Endothelial cell (in vitro differentiated cells): ENCODE results near the gene HBS1L. TPM values are rescaled to one million over a fixed set of nuclear protein-coding genes. Genes with fewer than 3 reads are reported as not detected.
A peak's percentile ranks its signal among the peaks of the same experiment; 100 is the strongest.

ENCODE experiments used
- DNase-seq: peaks from one replicate; pipeline ENCODE4 v3.0.0; 2021; ENCODE audit warnings: low spot score
- H3K27ac Mint-ChIP-seq: one replicate; pipeline ENCODE4 v1.8.0; 2021; ENCODE audit warnings: mixed read lengths, inconsistent platforms; ENCODE audit not compliant: unreplicated experiment
- H3K27me3 Mint-ChIP-seq: one replicate; pipeline ENCODE4 v1.8.0; 2021; ENCODE audit warnings: mild to moderate bottlenecking, moderate library complexity, mixed read lengths, inconsistent platforms; ENCODE audit not compliant: unreplicated experiment
- H3K36me3 Mint-ChIP-seq: one replicate; pipeline ENCODE4 v1.8.0; 2021; ENCODE audit warnings: mild to moderate bottlenecking, low read depth, mixed read lengths, inconsistent platforms; ENCODE audit not compliant: unreplicated experiment
- H3K4me1 Mint-ChIP-seq: one replicate; pipeline ENCODE4 v1.8.0; 2021; ENCODE audit warnings: mild to moderate bottlenecking, mixed read lengths, inconsistent platforms; ENCODE audit not compliant: unreplicated experiment
- H3K4me3 Mint-ChIP-seq: one replicate; pipeline ENCODE4 v1.8.0; 2021; ENCODE audit warnings: mild to moderate bottlenecking, mixed read lengths, inconsistent platforms; ENCODE audit not compliant: unreplicated experiment
- H3K9me3 Mint-ChIP-seq: one replicate; pipeline ENCODE4 v1.8.0; 2021; ENCODE audit warnings: mixed read lengths, inconsistent platforms; ENCODE audit not compliant: unreplicated experiment
- CTCF ChIP-seq: fragments of 200-600 bp; sonication (generic); IDR thresholded peaks from one replicate; pipeline ENCODE4 v1.5.0; 2021; ENCODE audit warnings: antibody characterized with exemption; ENCODE audit not compliant: unreplicated experiment
- total RNA-seq: library from RNA; stranded (reverse); fragmentation: NEBNext Ultra II Directional; extraction: Animal tissue kit (Norgen Biotek cat#: 25700); gene quantifications from one replicate; pipeline ENCODE4 v1.2.1, GENCODE V29; 2021; ENCODE audit not compliant: unreplicated experiment

HBS1L gene
- total RNA-seq, 1 donor from 2014 or later = 93.3 TPM

DNA sequence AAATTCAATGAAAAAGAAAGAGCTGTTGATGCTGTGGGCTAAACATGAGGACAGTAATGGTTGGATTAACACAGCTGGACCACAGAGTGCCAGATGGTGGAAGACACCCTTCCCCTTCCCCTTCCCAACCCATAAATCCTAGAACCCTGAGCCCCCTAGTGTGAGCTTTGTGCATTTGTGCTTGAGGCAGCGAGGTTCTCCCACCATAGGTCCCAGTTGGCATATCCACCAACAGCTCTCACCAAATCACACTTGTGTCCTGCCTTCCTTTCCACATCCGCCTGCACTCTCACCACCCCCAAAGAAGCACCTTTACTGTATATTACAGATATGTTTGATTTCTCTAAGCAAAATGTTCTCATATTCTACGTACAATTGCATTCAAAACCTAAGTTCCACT lies 32.8 kb upstream of the HBS1L start:
- Mint-ChIP-seq H3K9me3 (no peaks in the 10 kb centered on the region), H3K36me3 (no peaks in the 10 kb centered on the region), H3K27me3 (no peaks in the 10 kb centered on the region), H3K27ac (no peak overlapping the region), H3K4me3 (no peak overlapping the region), H3K4me1 (peaks cover 8% of the 10 kb centered on the region)
- DNase-seq = peak; percentile 10
- TF ChIP-seq CTCF = no peak

DNA sequence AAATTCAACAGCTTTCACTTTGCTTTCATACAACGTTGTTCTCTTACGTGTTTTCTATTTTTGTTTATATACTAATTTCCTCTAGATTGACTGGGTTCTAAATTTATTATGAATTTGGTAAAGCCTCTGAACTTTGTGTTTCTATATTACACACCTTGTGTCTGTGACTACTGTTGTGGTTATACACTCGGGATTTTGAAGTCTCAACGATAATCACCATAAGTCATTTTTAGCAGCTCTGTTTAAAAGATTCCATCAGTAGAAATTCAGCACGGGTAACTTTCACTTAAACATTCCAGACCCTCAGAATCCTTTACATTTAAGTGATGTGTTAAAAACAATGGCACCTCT lies 31.8 kb upstream of the HBS1L start:
- Mint-ChIP-seq H3K27me3 (no peaks in the 10 kb centered on the region), H3K4me1 (peaks cover 8% of the 10 kb centered on the region), H3K27ac (no peak overlapping the region), H3K4me3 (no peak overlapping the region), H3K9me3 (no peaks in the 10 kb centered on the region), H3K36me3 (no peaks in the 10 kb centered on the region)
- no peak for TF ChIP-seq CTCF
- no peak for DNase-seq

DNA sequence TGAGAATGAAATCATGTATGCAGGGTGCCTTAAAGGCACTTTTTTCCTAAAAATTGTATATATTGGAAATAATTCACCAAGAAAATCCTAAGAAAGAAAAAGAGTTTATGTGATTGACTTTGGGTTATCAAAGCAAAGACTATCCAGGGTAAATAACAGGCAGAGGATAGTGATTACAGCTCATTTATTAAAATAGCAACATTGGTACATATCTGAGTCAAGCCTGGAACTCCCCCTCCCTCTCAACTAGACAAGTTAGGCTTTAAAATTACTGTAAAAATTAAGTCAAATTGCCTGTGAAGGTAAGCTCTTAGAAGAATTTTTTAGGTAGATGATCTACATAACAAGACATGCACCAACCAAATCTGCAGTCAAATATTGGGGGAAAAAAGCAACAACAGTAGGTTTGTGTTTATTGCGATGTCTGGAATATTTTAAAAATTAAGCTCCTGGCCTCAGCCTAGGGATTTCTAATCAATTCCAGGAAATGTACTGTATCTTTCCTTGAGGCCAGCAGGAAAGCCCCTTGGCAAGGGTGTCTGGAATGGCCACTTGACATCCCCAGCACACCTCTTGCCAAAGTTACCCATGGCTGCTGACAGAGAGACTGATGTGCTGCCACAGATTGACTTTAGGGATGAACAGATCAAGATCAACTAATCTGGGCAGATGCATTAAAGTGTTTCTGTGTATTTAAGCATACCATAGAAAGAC lies 31.2 kb upstream of the HBS1L start:
- DNase-seq = no peak
- Mint-ChIP-seq H3K36me3 (no peaks in the 10 kb centered on the region), H3K9me3 (no peaks in the 10 kb centered on the region), H3K27me3 (no peaks in the 10 kb centered on the region), H3K27ac (no peak overlapping the region), H3K4me1 (peaks cover 8% of the 10 kb centered on the region), H3K4me3 (no peak overlapping the region)
- no peak for TF ChIP-seq CTCF

- no peak for TF ChIP-seq CTCF
- Mint-ChIP-seq H3K4me3 (no peak overlapping the region), H3K9me3 (no peaks in the 10 kb centered on the region), H3K36me3 (no peaks in the 10 kb centered on the region), H3K4me1 (peaks cover 8% of the 10 kb centered on the region), H3K27me3 (no peaks in the 10 kb centered on the region), H3K27ac (no peak overlapping the region)
- no peak for DNase-seq
Measured at GRCh38 chr6:135084916-135085269, 30.3 kb upstream of the HBS1L start.

DNA sequence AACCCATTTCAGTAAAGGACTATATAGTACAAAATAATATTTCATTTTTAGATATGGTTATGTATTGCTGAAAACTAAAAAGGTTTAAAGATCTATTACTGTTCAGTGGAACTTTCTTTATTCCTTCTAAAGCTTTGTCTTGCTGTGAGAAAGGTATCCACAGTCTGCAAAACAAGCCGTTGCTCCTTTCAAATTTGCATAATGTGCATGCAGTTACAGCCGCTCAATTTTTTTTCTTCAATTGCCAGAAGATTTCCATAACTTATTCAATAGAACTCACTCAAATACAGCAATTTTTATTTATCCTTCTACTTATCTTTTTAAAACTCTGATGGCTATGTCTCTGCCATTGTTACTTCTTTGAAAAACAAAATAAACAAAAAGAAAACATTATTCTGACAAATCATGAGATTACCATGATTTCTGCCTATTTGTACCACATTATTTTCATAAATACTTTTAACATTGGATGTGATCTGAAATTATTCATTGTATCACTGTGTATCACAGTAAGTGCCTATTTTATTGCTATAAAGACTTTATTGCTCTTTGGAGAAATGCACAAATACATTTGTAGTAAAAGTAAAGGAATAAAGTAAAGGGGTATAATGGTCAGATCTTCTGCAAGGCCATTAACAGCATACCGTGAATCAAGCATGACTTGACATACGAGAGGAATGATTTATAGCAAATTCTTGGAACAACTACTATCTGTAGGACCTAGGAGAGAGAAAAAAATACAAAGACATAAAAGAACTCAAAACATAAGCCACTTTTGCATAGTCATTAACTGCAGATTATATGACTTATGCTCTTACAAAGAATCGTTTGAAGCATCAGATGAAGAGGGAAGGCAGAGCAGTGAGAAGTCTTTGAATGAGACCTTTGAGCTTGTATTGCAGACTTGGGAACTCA lies 29.6 kb upstream of the HBS1L start:
- H3K36me3 Mint-ChIP-seq = no peaks in the 10 kb centered on the region
- no peaks in the 10 kb centered on the region for H3K27me3 Mint-ChIP-seq
- no peaks in the 10 kb centered on the region for H3K9me3 Mint-ChIP-seq
- no peak overlapping the region for H3K27ac Mint-ChIP-seq
- peaks cover 10% of the 10 kb centered on the region for H3K4me1 Mint-ChIP-seq
- no peak overlapping the region for H3K4me3 Mint-ChIP-seq
- DNase-seq = no peak
- no peak for TF ChIP-seq CTCF
